NCI-H82 (cell line): ENCODE data around the gene NDEL1.
"Not testable (repeated sequence)": the region's sequence is repeated elsewhere in the genome, so short reads cannot be mapped to it uniquely, and the experiment has no call there.

Experiments
- DNase-seq: peaks from one replicate; lab custom pipeline; 2025; lab: John Stamatoyannopoulos, UW

The NDEL1 gene, protein sequence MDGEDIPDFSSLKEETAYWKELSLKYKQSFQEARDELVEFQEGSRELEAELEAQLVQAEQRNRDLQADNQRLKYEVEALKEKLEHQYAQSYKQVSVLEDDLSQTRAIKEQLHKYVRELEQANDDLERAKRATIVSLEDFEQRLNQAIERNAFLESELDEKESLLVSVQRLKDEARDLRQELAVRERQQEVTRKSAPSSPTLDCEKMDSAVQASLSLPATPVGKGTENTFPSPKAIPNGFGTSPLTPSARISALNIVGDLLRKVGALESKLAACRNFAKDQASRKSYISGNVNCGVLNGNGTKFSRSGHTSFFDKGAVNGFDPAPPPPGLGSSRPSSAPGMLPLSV

DNA sequence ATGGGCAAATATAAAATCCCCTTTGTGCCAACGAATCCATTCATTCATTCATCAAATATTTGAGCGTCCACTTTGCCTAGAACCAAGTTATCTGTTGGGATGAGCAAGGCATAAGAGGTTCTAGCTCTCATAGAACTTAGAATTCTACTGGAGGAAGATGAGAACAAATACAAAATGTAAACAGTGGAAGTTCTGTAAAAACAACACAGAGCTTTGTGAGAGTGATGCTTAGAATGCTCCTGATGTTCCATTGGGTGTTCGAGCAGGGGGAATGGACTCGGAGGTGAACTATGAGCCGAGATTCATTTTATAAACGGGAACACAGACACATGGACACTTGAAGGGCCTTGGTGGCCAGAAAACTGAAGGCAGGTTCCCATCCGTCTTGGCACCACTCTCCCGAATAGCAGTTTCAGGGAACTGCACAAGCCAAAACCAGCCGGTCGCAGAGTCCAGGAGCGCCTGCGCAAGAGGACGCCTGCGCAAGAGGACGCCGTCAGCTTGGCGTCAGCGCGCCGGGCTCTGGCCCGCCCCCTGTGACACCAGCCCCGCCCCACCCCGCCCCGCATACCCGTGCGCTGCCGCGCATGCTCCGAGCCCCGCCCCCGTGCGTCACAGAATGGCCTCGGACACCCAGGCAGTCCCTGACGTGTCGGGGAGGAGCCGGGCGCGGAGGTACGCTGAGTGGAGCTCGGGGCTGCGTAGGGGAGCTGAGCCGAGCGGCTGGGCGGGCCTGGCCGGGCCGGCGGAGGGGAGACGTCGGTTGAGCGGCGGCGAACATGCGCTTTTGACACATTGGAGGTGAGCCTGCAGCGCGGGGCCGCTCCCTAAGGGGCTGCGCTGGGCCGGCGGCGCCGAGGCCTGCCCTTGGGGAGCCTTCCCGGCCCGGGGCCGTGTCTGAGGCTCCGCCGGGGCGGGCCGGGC is at the start of gene NDEL1:
NDEL1 (plus strand) TSS at position 640 of the 924 bp plus-strand sequence. CDS start 8,388 bp downstream, outside the sequence.
- DNase-seq: peak; percentile 99

- peak; percentile 66 for DNase-seq
Observed at GRCh38 chr17:8386841-8387240, 48.8 kb upstream of the NDEL1 start.

- DNase-seq: no peak
Observed at GRCh38 chr17:8387914-8388651, 47.6 kb upstream of the NDEL1 start.

DNA sequence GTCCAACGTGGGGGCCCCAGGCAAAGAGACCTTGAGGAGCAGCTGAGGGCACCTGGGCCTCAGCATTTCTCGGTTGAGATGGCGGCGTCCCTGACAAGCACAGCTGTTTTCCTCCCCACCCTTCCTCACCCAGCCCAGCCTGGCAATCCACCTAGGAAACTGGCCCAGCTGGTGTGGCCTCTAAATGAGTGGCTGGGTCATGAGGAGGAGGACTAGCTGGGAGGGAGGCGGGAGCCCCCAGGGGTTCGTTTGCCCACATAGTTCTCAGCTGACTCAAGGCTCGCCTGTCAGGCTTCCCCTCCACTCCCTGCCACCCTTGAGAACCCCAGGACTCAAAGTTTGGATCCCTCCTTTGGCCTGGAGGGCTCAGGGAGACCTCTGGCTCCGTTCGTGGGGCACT is 44.0 kb upstream of the NDEL1 start:
- no peak for DNase-seq

GRCh38 chr17:8392274-8392673 is 43.4 kb upstream of the NDEL1 start:
- no peak for DNase-seq

GRCh38 chr17:8392674-8393469 is 42.8 kb upstream of the NDEL1 start:
- no peak for DNase-seq

DNA sequence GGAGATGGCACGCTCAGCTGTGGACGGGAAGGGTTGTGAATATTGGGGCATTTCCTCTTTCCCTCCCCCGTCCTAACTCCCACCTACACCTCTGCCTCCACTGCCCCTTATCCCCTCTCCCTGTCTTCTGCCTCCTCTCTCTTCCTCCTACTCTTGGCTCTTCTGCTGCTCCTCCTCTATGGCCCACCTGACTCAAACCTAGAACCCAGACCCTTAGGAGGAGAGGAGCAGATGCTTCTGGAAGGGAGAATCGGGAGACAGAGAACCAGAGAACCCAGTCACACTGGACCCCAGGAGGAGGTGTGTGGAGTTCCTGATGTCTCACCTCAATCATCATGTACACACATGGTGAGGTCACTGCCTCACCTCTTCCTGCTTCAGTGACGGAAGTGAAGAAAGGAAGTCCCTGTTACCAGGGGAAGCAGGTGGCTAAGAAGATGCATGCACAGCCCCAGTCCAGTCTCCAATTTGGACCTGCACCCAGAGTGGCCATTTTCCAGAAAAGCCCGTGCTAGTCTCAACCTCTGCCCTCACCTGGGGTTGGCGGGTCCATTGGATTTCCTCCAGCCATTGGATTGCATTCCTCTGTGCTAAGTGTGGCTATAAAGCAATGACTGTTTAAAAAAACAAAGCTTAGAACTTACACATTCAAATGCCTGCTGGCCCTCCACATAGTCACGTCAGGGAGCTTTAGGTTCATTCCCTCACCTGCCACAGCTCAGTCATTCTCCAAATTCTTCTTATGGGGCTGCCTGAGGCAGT is 42.0 kb upstream of the NDEL1 start:
- no peak for DNase-seq

DNA sequence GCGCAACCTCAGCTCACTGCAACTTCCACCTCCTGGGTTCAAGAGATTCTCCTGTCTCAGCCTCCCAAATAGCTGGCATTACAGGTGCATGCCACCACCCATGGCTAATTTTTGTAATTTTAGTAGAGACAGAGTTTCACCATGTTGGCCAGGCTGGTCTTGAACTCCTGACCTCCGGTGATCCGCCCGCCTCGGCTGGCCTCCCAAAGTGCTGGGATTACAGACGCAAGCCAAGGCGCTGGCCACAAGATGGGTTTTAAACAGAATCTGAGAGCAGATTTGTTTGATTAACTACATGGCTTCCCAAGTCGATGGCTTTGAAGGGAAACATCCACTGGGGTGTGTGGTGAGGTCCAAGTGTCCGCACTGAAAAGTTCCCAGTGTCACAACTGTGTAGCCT is 41.2 kb upstream of the NDEL1 start:
- not testable (repeated sequence) for DNase-seq

GRCh38 chr17:8397636-8398035 is 38.0 kb upstream of the NDEL1 start, which contains the start of gene RNF222:
Gene RNF222 (minus strand): TSS chr17:8397827. CDS start chr17:8393461, 4,366 bp downstream.
- DNase-seq: no peak

- DNase-seq: no peak
Observed at GRCh38 chr17:8398980-8399379, 36.7 kb upstream of the NDEL1 start.

DNA sequence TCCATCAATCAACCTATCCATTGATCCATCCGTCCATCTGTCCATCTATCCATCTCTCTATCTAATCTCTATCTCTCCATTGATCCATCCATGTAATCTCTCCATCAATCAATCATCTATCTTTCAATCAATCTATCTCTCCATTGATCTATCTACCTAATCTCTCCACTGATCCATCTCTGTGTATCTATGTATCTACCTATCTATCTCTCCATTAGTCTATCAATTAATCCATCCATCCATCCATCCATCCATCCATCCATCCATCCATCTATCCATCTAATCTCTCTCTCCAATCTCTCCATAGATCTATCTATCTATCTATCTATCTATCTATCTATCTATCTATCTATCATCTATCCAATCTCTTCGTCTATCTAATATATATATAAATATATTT is 34.6 kb upstream of the NDEL1 start:
- no peak for DNase-seq

DNA sequence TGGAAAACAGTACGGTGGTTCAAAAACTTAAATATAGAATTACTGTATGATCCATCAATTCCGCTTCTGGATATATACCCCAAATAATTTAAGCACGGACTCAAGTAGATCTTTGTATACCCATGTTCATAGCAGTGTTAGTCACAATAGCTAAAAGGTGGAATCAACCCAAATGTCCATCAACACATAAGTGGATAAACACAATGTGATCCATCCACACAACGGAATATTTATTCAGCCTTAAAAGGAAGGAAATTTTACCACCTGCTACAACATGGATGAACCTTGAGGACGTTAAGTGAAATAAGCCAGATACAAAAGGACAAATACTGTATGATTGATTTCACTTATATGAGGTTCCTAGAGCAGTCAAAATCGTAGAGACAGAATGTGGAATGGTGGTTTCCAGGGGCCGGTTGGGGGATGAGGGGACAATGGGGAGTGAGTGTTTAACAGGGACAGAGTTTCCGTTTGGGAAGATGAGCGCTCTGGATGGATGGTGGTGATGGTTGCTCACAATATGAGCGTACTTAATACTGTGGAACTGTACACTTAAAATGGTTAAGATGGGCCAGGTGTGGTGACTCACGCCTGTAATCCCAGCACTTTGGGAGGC is 32.7 kb upstream of the NDEL1 start:
- no peak for DNase-seq

- DNase-seq: no peak
Observed at GRCh38 chr17:8405499-8406016, 30.1 kb upstream of the NDEL1 start.

DNA sequence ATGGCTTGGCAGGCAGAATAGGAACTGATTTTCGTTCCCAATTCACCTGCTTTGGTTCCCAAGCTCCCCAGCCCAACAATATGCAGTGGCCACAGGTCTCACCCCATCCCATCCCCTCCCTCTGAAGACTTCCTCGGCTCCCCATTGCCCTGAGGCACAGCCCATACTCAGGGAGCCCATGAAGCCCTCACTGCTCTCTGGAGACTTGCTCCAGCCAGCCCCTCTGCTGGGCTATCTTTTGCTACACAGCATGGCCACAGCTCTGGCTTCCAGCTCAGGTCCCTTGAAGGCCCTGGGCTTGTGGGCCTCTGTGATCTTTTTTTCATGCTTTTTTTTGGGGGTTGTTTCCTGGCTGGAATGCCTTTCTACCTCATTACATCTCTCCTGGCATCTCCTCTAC is 29.5 kb upstream of the NDEL1 start:
- no peak for DNase-seq

GRCh38 chr17:8408371-8408770 is 27.3 kb upstream of the NDEL1 start:
- no peak for DNase-seq

GRCh38 chr17:8409966-8410882 is 25.5 kb upstream of the NDEL1 start:
- DNase-seq: peak; percentile 94

- DNase-seq: no peak
Observed at GRCh38 chr17:8410883-8411238, 24.8 kb upstream of the NDEL1 start.

- DNase-seq: peak; percentile 86
Observed at GRCh38 chr17:8412089-8412488, 23.6 kb upstream of the NDEL1 start.

- DNase-seq: no peak
Observed at GRCh38 chr17:8413328-8413727, 22.4 kb upstream of the NDEL1 start.
